NCI-H345 treated with DMSO at 0.1 percent for 48 hours (cell line): ENCODE results near the gene PPFIBP1.
"Not testable (repeated sequence)": the region's sequence is repeated elsewhere in the genome, so short reads cannot be mapped to it uniquely, and the experiment has no call there.

Source experiments
- DNase-seq: peaks from one replicate; lab custom pipeline; 2025; ENCODE audit not compliant: unreplicated experiment; lab: John Stamatoyannopoulos, UW

PPFIBP1 gene

DNA sequence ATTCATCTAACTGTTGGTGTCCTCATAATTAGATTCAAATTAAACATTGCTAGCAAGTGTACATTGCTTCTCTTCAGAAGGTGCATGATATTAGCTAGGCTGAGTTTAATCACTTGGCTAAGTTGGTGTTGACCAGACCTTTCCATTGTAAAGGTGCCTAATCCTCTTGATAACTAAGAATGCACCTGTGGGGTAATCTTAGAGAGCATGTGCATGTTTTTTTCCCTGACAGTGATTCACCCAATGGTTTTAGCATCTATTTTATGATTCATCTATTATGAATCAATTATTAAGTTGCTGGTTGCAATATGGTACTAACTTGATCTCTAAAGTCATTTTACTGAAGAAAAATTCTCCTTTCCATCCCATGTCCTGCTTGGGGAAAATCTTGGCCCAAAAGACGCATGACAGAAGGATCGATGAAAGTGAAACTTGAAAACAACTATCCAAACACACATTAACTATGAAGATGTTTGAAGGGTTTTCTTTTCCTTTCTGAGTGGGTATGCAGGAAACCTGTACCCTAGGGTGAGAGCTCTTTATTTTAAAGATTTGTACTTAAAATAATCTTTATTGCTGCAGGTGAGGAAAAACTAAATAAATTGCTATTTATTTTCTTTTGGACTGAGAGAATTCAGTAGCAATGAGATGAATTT lies 64.2 kb downstream of the PPFIBP1 start:
- not testable (repeated sequence) for DNase-seq

DNA sequence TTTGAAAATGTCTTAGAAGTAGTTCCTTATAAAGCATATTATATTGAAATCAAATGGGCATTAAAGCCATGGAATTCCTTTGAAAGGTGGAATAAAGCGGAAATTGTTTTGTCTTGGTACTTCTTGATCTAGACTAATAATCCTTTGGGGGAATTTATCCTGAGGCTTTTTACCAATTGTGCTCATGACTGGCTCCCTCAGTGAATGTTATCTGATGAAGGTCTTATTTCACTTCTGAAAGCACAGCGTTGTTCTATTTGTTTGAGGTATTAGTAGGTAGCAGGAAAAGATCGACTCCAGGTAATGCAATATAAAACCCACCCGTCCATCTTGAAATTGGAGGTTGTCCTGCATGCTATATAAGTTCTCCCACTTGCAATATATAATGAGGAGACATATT lies 64.8 kb downstream of the PPFIBP1 start:
- DNase-seq, result no peak

DNA sequence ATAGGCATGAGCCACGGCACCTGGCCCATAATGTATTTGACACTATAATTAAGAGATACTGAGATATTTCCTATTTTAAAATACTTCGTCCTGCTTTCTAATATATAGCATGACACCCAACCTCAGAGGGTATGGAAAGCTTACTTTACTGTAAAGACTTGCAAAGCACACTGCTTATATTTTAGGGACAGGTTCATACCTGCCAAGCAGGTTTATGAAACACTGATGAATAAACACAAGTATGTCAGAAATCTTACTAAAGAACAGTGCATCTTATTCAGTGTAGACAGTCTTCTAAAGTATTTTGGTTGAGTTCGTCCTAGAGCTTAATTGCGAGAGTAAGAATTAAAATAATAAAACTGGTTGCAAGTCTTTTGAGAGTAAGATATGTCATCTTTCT lies 65.4 kb downstream of the PPFIBP1 start:
- no peak for DNase-seq

DNA sequence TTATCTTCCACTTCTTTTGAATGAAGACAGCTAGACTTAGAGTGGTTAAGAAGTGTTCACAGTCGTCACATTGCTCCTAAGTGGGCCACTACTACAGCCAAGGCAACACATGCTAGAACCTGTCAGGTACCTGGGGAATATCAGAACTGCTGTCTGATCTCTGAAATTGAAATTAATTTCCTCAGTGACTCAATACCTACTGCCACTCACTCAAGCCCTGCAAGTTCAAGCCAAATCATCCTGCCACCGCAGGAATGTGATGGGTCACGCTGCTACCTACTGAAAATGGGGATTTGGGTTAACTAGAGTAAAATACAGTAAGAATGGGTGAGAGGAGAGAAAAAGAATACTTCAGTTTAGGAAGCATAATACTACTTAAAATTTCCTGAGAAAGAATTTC lies 67.7 kb downstream of the PPFIBP1 start:
- not testable (repeated sequence) for DNase-seq

GRCh38 chr12:27592548-27592947 lies 68.5 kb downstream of the PPFIBP1 start:
- DNase-seq, result no peak

DNA sequence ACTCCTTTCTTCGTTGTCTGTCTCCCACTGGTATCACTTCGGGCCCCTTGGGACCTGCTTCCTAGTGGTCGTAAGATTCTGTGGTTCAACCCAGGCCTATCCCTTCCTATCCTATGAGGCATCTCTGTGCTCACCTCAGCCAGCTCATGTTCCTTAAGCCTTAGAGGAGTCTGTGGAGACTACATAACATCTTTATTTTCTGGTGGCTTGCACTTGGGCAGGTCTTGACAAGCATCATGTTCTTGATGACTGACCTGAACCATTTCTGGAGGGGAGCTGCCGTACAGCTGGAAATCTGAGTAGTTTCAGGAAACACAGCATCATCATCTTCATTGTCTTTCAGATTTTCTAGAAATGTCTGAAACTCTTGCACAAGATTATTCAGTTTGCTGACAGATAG lies 69.3 kb downstream of the PPFIBP1 start:
- DNase-seq, result no peak

GRCh38 chr12:27595231-27595642 lies 71.2 kb downstream of the PPFIBP1 start:
- DNase-seq, result no peak

- DNase-seq, result not testable (repeated sequence)
These were observed 74.9 kb downstream of the PPFIBP1 start for GRCh38 chr12:27598866-27599265.

DNA sequence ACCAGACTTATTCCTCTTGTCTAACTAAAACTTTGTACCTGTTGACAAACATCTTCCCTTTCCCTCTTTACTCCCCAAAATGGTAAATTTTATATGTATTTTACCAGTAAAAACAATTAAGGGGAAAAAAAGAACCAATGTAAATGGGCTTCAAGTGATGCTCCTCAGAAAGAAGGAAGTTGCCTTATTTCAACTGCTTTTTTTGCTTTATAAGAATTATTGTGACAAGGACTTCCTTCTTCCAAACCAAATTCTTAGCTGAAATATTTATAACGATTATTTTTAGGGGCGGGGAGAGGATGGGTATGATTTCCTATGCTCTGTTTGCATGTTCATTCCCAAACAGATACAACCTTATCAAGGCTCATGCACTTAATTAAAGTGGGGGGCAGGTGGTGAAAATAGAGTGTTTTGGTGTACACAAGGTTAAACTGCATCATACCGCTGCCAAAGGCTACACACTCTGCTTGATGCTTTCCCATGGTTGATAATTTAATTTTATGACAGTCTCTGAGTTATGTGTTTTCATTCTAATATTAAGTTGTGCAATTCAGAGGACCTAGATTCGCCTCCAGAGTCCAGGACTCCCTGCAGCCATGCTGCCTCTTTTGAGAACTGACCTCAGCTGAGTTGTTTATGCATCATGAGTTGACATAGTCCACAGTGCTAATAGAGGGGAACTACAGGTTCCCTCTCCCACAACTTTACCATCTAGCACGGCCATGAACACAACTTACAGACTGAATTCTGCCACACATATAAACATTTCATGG lies 77.2 kb downstream of the PPFIBP1 start:
- DNase-seq, result not testable (repeated sequence)

GRCh38 chr12:27602516-27602915 lies 78.5 kb downstream of the PPFIBP1 start:
- no peak for DNase-seq

DNA sequence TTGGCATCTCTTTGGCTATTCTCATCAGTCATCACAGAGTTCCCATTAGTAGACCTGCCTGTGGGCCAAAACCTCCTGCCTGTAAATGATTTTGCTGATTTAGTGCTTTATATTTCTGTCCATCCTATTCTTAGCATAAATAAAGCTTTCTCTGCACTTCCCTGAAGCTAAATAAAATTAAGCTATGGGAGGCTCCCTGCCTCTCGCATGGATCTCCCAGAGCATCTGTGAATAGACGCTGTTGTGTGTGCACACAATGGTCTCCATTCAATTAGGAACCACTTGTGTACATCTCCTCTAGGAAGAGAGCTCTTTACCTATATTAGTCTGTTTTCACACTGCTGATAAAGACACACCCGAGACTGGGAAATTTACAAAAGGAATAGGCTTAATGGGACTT lies 80.4 kb downstream of the PPFIBP1 start:
- peak; percentile 3 for DNase-seq

DNA sequence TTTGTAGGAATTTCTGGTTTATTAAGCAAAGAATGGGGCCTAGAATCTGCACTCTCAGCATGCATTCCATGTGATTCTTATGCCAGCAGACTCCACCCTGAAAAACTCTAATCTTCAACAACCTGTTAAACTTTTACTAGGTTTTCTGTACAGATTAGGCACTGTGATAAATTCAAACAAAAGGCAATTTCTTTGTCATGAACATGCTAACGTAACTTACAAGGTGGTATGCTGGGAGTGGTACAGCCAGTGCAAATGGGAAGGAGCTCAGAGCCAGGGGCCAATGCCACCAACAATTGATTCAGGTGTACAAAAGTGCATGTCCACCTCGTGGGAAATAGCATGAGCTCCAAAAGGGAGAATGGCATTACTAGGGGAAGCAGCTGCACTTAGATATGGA lies 83.0 kb downstream of the PPFIBP1 start:
- DNase-seq, result no peak

GRCh38 chr12:27607591-27607990 lies 83.6 kb downstream of the PPFIBP1 start:
- DNase-seq, result no peak

- no peak for DNase-seq
These were observed 84.9 kb downstream of the PPFIBP1 start for GRCh38 chr12:27608890-27609289.

DNA sequence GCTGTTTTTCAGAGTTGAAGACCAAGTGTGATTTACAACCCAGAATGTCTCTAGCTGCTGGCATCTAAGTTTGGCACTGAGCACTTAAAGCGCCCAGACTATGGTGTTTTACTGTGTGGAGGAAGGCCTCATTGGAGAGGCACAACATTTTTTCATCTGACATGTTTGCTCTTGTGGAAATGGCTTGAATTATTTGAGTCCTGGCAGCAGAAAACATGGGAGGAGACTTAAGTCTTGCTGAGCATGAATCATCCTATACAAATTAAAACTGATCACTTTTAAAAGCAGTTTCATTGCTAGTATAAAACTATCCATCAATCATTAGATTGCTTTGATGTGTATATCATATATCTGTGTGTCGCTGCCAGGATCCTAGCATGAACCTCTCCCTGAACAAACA lies 86.4 kb downstream of the PPFIBP1 start:
- no peak for DNase-seq

- no peak for DNase-seq
These were observed 90.4 kb downstream of the PPFIBP1 start for GRCh38 chr12:27614386-27614785.

GRCh38 chr12:27614866-27615265 lies 90.9 kb downstream of the PPFIBP1 start:
- no peak for DNase-seq

DNA sequence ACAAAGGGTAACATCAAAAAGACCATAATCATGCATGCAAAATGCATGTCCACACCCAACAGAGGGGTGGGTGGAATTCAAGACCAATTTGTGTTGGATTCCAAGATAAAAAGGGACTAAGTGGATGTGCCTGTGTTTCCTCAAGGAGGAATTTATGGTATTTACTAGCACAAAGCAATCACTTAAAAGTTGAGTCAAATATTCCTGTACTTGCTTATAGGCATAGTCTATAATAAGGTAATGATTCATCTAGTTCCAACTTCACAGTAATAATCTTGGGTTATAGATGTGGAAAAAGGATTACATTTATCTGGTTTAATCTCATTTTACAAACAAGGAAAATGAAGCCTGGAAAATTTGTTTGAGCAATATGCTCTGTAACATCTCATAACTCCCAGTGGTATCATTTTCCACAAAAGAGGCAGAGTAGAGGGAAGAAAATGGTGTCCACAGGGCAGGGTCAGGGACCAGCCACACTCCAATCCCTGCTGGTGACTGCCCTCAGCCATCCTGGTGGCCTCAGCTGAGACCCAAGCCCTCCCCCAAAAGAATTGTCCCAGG lies 91.4 kb downstream of the PPFIBP1 start:
- DNase-seq, result no peak

DNA sequence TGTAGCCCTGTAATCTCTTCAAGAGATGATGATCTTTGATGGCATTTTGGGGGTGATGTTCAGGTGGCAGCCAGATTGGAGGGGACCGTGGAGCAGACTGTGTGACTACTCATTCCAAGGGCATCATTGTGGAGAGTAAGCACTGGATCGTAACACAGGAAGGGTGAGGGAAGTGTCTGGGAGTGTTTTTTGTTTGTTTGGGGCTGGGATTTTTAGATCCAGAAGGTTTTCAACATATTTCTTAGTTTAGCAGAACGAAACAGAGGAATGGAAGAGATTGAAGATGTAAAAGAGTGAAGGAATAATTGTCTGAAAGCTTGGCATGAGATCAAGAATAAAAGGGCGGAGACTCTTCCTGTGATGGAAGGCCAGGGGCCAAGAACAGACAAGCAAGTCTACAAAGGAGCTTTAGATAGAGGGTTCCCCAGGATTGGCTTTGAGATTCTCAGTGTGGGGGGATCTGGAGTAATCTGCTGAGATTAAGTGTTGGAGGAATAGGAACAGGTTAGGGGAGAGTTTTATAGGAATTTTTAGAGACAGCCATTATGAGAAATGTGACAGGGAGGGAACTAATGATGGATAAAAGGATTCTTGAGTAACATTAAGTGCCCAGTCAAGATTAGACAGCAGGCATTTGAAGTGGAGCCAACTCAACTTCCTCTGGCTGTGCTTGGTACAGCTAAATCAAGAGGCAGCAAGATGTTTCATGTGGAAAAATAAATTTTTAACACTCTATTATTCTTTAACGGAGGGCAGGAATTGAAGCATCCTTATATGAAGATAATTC lies 92.5 kb downstream of the PPFIBP1 start:
- DNase-seq, result no peak

DNA sequence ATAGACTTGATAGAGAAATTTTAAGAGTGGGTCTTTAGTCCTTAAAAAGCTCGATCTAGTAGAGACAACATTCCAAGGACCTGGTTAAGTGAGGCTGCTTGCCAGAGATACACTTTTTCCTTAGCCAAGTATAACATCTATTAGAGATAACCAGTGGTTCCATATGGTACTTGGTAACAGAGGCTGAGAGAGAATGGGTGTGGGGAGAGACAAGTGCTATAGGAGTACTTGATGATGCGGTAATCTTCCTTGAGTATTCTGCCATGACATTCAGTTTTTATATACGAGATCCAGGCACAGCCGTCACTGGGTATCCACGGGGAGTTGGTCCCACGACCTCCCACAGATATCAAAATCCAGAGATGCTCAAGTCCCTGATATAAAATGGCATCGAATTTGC lies 94.8 kb downstream of the PPFIBP1 start:
- DNase-seq, result no peak

DNA sequence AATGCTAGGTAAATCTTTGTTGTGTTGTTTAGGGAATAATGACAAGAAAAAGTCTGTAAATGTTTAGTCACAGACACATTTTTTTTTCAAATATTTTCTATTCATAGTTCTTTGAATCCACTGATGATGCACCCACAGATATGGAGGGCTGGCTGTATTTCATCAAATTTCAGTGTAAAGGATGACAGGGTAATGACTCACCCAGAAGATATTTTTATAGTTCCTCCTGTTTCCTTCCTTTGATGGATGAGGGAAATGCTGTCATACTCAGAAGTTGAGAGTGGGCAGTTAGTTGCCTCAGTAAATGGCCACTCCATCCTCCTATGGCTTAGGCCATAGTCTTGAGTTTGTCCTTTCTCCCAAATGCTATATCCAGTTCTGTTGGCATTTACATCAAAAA lies 95.3 kb downstream of the PPFIBP1 start:
- no peak for DNase-seq

DNA sequence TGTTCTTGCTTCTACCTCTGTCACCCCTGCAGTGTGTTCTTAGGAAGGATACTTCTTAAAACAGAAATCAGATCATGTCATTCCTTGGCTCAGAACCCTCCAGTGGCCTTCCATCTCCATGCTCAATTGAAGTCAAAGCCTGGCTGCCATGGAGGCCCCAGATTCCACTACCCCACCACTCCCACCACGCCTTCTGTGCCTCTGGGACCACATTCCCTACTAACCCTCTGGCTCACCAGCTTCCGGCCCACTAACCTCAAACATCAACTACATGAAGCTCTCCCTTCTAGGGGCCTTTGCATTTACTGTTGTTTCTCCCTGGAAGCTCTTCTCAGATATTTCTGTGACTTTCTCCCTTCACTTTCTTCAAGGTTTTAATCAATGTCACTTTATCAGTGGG lies 96.1 kb downstream of the PPFIBP1 start:
- DNase-seq, result no peak
